Measurements from ENCODE around the gene SMC1A. TPM values are rescaled to one million over a fixed set of nuclear protein-coding genes. Genes with fewer than 3 reads are reported as not detected.

SMC1A gene
- polyA plus RNA-seq (2012; ENCODE audit: insufficient read length, low read depth) = 77.9 TPM

GRCh38 chrX:53422086-53422860 lies at the start of gene SMC1A:
SMC1A (minus strand) TSS chrX:53422654; CDS start chrX:53422600, 54 bp downstream.
- peak; percentile 83; the same call in 1 of the 2 replicates for TF ChIP-seq TAF1 (IDR thresholded peaks at IDR 0.05; ENCODE audit: borderline replicate concordance, insufficient read depth, low read length)
- peak; percentile 79 for TF ChIP-seq FOXP2 (optimal IDR thresholded peaks at IDR 0.05; ENCODE audit: borderline replicate concordance, extremely low read depth, extremely low read length, insufficient read depth)
- TF ChIP-seq REST (IDR thresholded peaks at IDR 0.05; ENCODE audit: insufficient read depth in 1 of 2, low read depth in 2 of 2, low read length in 2 of 2) = no peak
- TF ChIP-seq POLR2AphosphoS5 (IDR thresholded peaks at IDR 0.05; ENCODE audit: low read depth, low read length) = peak; percentile 77
- 0 out of 2 replicates have a peak, but pooled peaks have one; percentile 47 for TF ChIP-seq SIN3A (IDR thresholded peaks at IDR 0.05; ENCODE audit: borderline replicate concordance, insufficient read depth, low read length)

- TF ChIP-seq FOXP2 (optimal IDR thresholded peaks at IDR 0.05; ENCODE audit: borderline replicate concordance, extremely low read depth, extremely low read length, insufficient read depth) = no peak
Measured at GRCh38 chrX:53471346-53471745, 48.9 kb upstream of the SMC1A start.

DNA sequence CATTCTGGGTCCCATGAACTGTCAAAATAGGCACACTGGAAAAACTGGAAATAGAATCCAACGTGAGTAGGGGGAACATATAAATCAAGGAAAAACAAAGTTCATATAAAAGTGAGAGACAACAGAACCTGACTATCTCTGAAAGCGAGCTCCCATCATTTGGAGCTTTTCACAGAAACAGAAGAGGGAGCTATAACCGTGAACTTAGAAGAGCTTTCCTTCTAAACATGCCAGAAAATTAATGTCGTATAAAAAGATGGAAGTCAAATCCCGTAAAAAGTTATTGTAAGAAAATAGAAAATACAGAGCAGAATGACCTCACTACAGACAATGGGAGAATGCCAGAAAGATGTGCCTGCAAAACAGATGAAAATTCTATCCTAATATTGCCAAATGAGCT lies 35.6 kb upstream of the SMC1A start:
- no peak for TF ChIP-seq SIN3A (IDR thresholded peaks at IDR 0.05; ENCODE audit: borderline replicate concordance, insufficient read depth, low read length)
- TF ChIP-seq FOXP2 (optimal IDR thresholded peaks at IDR 0.05; ENCODE audit: borderline replicate concordance, extremely low read depth, extremely low read length, insufficient read depth) = no peak
- no peak for TF ChIP-seq TAF1 (IDR thresholded peaks at IDR 0.05; ENCODE audit: borderline replicate concordance, insufficient read depth, low read length)
- TF ChIP-seq REST (IDR thresholded peaks at IDR 0.05; ENCODE audit: insufficient read depth in 1 of 2, low read depth in 2 of 2, low read length in 2 of 2) = no peak

DNA sequence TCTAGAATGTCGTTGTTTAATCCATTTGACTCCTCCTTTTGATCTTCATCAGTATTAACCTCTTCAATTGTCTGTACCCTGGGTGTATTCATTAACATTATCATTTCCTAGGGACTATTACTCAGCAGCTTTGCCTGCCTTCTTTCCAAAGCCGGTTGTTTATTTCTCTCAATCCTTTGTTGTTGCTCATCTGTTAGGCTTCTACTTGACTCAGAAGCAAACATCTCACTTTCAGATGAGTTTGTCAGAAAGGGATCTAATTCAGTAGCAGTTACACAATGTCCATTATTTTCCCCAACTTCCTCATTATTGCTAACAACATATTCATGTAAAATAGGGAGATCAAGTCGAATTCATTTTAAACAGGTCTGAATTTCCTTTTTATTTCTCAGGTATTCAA lies 33.8 kb upstream of the SMC1A start:
- no peak for TF ChIP-seq TAF1 (IDR thresholded peaks at IDR 0.05; ENCODE audit: borderline replicate concordance, insufficient read depth, low read length)
- TF ChIP-seq SIN3A (IDR thresholded peaks at IDR 0.05; ENCODE audit: borderline replicate concordance, insufficient read depth, low read length) = no peak
- TF ChIP-seq REST (IDR thresholded peaks at IDR 0.05; ENCODE audit: insufficient read depth in 1 of 2, low read depth in 2 of 2, low read length in 2 of 2) = no peak

DNA sequence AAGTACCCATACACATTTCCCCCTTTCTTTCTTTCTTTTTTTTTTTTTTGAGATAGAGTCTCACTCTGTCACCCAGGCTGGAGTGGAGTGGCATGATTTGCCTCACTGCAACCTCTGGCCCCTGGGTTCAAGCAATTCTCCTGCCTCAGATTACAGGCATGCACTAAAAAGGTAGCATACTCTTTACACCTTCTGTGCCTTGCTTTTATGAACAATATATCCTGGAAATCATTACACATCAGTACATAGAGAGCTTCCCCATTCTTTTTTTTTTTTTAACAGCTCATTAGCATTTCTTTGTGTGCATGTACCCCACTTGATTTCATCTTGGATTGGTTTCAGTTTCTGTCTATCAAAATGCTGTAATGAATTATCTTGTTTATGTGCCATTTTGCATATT lies 30.4 kb upstream of the SMC1A start:
- TF ChIP-seq REST (IDR thresholded peaks at IDR 0.05; ENCODE audit: insufficient read depth in 1 of 2, low read depth in 2 of 2, low read length in 2 of 2) (no peak), POLR2AphosphoS5 (IDR thresholded peaks at IDR 0.05; ENCODE audit: low read depth, low read length) (no peak), TAF1 (IDR thresholded peaks at IDR 0.05; ENCODE audit: borderline replicate concordance, insufficient read depth, low read length) (no peak), SIN3A (IDR thresholded peaks at IDR 0.05; ENCODE audit: borderline replicate concordance, insufficient read depth, low read length) (no peak), FOXP2 (optimal IDR thresholded peaks at IDR 0.05; ENCODE audit: borderline replicate concordance, extremely low read depth, extremely low read length, insufficient read depth) (no peak)

All from PFSK-1 (cell line).